ENCODE results near the gene BACH2. TPM values are rescaled to one million over a fixed set of nuclear protein-coding genes. Genes with fewer than 3 reads are reported as not detected.

The BACH2 gene
- total and polyA plus RNA-seq, 2 of the 8 experiments (the other 6 are each of a cell fraction or from before 2014, with no cell fraction given) = 1.9 to 5.9 TPM

DNA sequence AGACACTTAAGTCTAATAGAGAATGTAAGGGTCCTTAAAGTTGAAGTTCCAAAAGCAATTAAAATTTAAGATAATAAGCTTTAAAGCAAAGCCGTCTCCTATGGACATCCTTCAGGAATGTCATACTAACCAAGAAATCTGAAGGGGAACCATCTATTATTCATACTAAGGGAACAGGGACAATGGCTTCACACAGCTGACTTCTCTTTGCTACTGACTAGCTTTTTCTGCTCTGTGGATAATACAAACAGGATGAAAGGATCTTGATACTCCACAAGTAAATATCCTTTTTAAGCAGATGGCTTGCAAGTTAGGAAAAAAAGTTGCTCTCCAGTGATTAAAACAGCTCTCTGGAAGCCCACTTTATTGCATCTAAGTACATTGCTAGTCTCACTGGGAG is 178.6 kb downstream of the BACH2 start:
- Histone ChIP-seq H4K91ac (replicated peaks; ENCODE audit: insufficient read length, low read length) (no peak overlapping the region), H4K20me1 (replicated peaks in 1 of 2; ENCODE audit: control insufficient read depth in 1 of 2, insufficient read depth in 2 of 2, low read length in 2 of 2) (no peaks in the 10 kb centered on the region), H2BK120ac (replicated peaks; ENCODE audit: low read depth, low read length) (no peak overlapping the region), H3K14ac (ENCODE audit: insufficient read length) (no peak overlapping the region), H4K8ac (ENCODE audit: extremely low read depth, insufficient read depth, low read length) (no peak overlapping the region), H3K4me1 (replicated peaks in 1 of 4; ENCODE audit: control insufficient read depth in 3 of 4, insufficient read depth in 4 of 4, low read length in 3 of 4) (no peaks in the 10 kb centered on the region), H3K9me3 (ENCODE audit: insufficient read depth in 2 of 2, low read depth in 1 of 2, low read length in 1 of 2) (no peaks in the 10 kb centered on the region), H2AFZ (ENCODE audit: low read length) (no peak overlapping the region), H3K27me3 (replicated peaks in 1 of 4; ENCODE audit: control insufficient read depth in 3 of 4, extremely low read depth in 1 of 4, insufficient read depth in 3 of 4, low read length in 3 of 4) (no peaks in the 10 kb centered on the region), H3K23me2 (ENCODE audit: low read depth, low read length) (no peaks in the 10 kb centered on the region), H2AK5ac (ENCODE audit: low read depth, low read length) (no peak overlapping the region), H3K4ac (replicated peaks; ENCODE audit: insufficient read length, low read depth, low read length) (no peak overlapping the region), H3K36me3 (ENCODE audit: control insufficient read depth in 2 of 4, insufficient read depth in 4 of 4, low read length in 3 of 4) (no peaks in the 10 kb centered on the region), H3K9ac (replicated peaks in 1 of 4; ENCODE audit: extremely low read depth in 1 of 4, low read depth in 3 of 4, low read length in 3 of 4) (no peak overlapping the region), H3K23ac (ENCODE audit: insufficient read length) (no peak overlapping the region), H3K79me1 (ENCODE audit: low read depth, low read length) (no peaks in the 10 kb centered on the region), H2BK12ac (ENCODE audit: low read depth, low read length) (no peak overlapping the region), H2BK5ac (ENCODE audit: low read depth, low read length) (no peak overlapping the region), H3K56ac (replicated peaks; ENCODE audit: insufficient read length, low read depth, low read length) (no peak overlapping the region), H3K18ac (ENCODE audit: extremely low read depth, low read length) (no peak overlapping the region), H2BK20ac (ENCODE audit: low read length) (no peak overlapping the region), H3K79me2 (ENCODE audit: control insufficient read depth in 1 of 2, insufficient read depth in 2 of 2, low read length in 2 of 2) (no peaks in the 10 kb centered on the region), H4K5ac (ENCODE audit: insufficient read length, low read depth, low read length) (no peak overlapping the region), H3K4me2 (ENCODE audit: insufficient read depth in 1 of 2, low read depth in 2 of 2, low read length in 2 of 2) (no peak overlapping the region), H2BK15ac (ENCODE audit: low read length) (no peak overlapping the region), H3K4me3 (ENCODE audit: extremely low read depth in 1 of 4, insufficient read depth in 2 of 4, low read depth in 3 of 4, low read length in 4 of 4) (no peak overlapping the region), H3K27ac (ENCODE audit: low read depth, low read length) (no peak overlapping the region)
- 85% methylated on average over 1 of the region's 1 CpG; no CpG with 5 or more reads in 1 of the 2 experiments for WGBS, 2 experiments (ENCODE audit: extremely low coverage in 1 of 2, insufficient coverage in 1 of 2, insufficient read length in 1 of 2, insufficient replicate concordance in 2 of 2, low coverage in 1 of 2, low lambda C conversion rate in 2 of 2, missing lambda C conversion rate in 1 of 2)
- TF ChIP-seq SIRT6 (IDR thresholded peaks at IDR 0.05; ENCODE audit: low read length) = no peak
- no peak for TF ChIP-seq TEAD4 (IDR thresholded peaks at IDR 0.05; ENCODE audit: low read depth, low read length)
- no peak for TF ChIP-seq MAFK (IDR thresholded peaks at IDR 0.05; ENCODE audit: low read depth, low read length)
- no peak for TF ChIP-seq CEBPB (IDR thresholded peaks at IDR 0.05; ENCODE audit: low read depth, low read length)
- no peak for TF ChIP-seq YY1 (IDR thresholded peaks at IDR 0.05; ENCODE audit: low read depth, low read length)
- TF ChIP-seq TAF7 (optimal IDR thresholded peaks at IDR 0.05; ENCODE audit: borderline replicate concordance, low read depth, low read length) = no peak
- TF ChIP-seq JUND (IDR thresholded peaks at IDR 0.05; ENCODE audit: low read length) = no peak
- TF ChIP-seq, protein P1, sequence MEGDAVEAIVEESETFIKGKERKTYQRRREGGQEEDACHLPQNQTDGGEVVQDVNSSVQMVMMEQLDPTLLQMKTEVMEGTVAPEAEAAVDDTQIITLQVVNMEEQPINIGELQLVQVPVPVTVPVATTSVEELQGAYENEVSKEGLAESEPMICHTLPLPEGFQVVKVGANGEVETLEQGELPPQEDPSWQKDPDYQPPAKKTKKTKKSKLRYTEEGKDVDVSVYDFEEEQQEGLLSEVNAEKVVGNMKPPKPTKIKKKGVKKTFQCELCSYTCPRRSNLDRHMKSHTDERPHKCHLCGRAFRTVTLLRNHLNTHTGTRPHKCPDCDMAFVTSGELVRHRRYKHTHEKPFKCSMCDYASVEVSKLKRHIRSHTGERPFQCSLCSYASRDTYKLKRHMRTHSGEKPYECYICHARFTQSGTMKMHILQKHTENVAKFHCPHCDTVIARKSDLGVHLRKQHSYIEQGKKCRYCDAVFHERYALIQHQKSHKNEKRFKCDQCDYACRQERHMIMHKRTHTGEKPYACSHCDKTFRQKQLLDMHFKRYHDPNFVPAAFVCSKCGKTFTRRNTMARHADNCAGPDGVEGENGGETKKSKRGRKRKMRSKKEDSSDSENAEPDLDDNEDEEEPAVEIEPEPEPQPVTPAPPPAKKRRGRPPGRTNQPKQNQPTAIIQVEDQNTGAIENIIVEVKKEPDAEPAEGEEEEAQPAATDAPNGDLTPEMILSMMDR (IDR thresholded peaks at IDR 0.05; ENCODE audit: control extremely low read depth in 1 of 3, insufficient read depth in 1 of 3, low read depth in 1 of 3, low read length in 3 of 3) = no peak
- no peak for TF ChIP-seq EGR1 (IDR thresholded peaks at IDR 0.05; ENCODE audit: borderline replicate concordance, low read depth, low read length)
- no peak for TF ChIP-seq EP300 (IDR thresholded peaks at IDR 0.05; ENCODE audit: borderline replicate concordance in 1 of 2, low read depth in 2 of 2, low read length in 2 of 2)
- FAIRE-seq (no peak), DNase-seq (ENCODE audit: low read depth in 1 of 2, low spot score in 2 of 2) (no peak)
- CTCF ChIA-PET (ENCODE audit: partially characterized antibody) = interaction anchor here (1.1 to 3.2 kb wide), 2 partner anchors 13 to 18 kb away, joined by 4 to 9 read pairs; no protein-coding TSS in a partner anchor
- POLR2A ChIA-PET (ENCODE audit: partially characterized antibody) = interaction anchor here (1.1 kb wide), 1 partner anchor 12 kb away, joined by 3 read pairs; no protein-coding TSS in a partner anchor
